Breast epithelium (tissue), 4 donors: ENCODE measurements around the gene RSF1. TPM values are rescaled to one million over a fixed set of nuclear protein-coding genes. Genes with fewer than 3 reads are reported as not detected.

ENCODE experiments used
- DNase-seq, 2 donors: peaks; one replicate each; pipeline ENCODE4 v3.0.0-alpha.2; 2019; ENCODE audit warnings: low spot score in 2 of 2
- H3K27ac ChIP-seq, 2 donors: fragments of 200-600 bp; sonication (generic) in 1 of 2; one replicate each; pipeline ENCODE4 v1.5.1; 2016 to 2019; ENCODE audit warnings: mild to moderate bottlenecking in 1 of 2
- H3K27me3 ChIP-seq, 2 donors: fragments of 200-600 bp; sonication (generic) in 1 of 2; one replicate each; pipeline versions ENCODE4 v1.5.1 to v1.6.0; 2017 to 2019; ENCODE audit warnings: control low read depth in 1 of 2, mild to moderate bottlenecking in 1 of 2
- H3K36me3 ChIP-seq: fragments of 200-600 bp; one replicate; pipeline ENCODE4 v1.5.1; 2019
- H3K4me1 ChIP-seq, 2 donors: fragments of 200-600 bp; sonication (generic); one replicate each; pipeline ENCODE4 v1.5.1; 2016 to 2019; ENCODE audit warnings: control low read depth in 1 of 2
- H3K4me3 ChIP-seq, 3 donors: fragments of 200-600 bp; sonication (generic); 1 replicate in 2 of 3; 2 replicates in 1 of 3; pipeline ENCODE4 v1.5.1; 2016 to 2019; ENCODE audit warnings: mild to moderate bottlenecking in 3 of 3, moderate library complexity in 2 of 3
- H3K9me3 ChIP-seq, 2 donors: fragments of 200-600 bp; sonication (generic) in 1 of 2; one replicate each; pipeline ENCODE4 v1.5.1; 2016 to 2019; ENCODE audit warnings: control low read depth in 1 of 2
- CTCF ChIP-seq, 3 donors: fragments of 450-650 bp; IDR thresholded peaks; one replicate each; pipeline ENCODE4 v1.5.1; 2016 to 2017; ENCODE audit warnings: antibody characterized with exemption in 3 of 3, mild to moderate bottlenecking in 3 of 3, moderate library complexity in 3 of 3
- POLR2A ChIP-seq: fragments of 450-650 bp; IDR thresholded peaks from one replicate; pipeline ENCODE4 v1.6.1; 2016; ENCODE audit warnings: antibody characterized with exemption, mild to moderate bottlenecking, moderate library complexity
- POLR2AphosphoS5 ChIP-seq, 3 donors: sonication (generic); formaldehyde crosslinking; IDR thresholded peaks; one replicate each; pipeline ENCODE4 v1.6.1; 2017; ENCODE audit warnings: antibody characterized with exemption in 3 of 3
- intact Hi-C: fragments of 100-400 bp; cut with DNase I; formaldehyde crosslinking; loops from one replicate; pipeline ENCODE4 v1.15.1; 2023; ENCODE audit warnings: low total_unique reads
- total RNA-seq, 3 donors: library from RNA; depleted of rRNA; stranded (reverse); fragments of >200 nt; gene quantifications; one replicate each; pipeline ENCODE4 v1.1.0, GENCODE V29; 2016

The RSF1 gene
- total RNA-seq, 3 donors from 2014 or later: 82.2 to 112 (median 82.3) TPM

GRCh38 chr11:77661670-77662069, 158.9 kb downstream of the RSF1 start:
- H3K4me1 ChIP-seq: no peaks in the 10 kb centered on the region
- TF ChIP-seq CTCF (IDR thresholded peaks at IDR 0.05) (no peak), POLR2A (no peak), POLR2AphosphoS5 (IDR thresholded peaks at IDR 0.05) (no peak)
- H3K4me3 ChIP-seq: no peak overlapping the region
- H3K9me3 ChIP-seq: no peaks in the 10 kb centered on the region
- no peak for DNase-seq
- H3K27me3 ChIP-seq: no peaks in the 10 kb centered on the region
- no peaks in the 10 kb centered on the region for H3K36me3 ChIP-seq
- intact Hi-C loops: no loop called here
- no peak overlapping the region for H3K27ac ChIP-seq

GRCh38 chr11:77660947-77661346, 159.6 kb downstream of the RSF1 start:
- Histone ChIP-seq H3K36me3 (no peaks in the 10 kb centered on the region), H3K9me3 (no peaks in the 10 kb centered on the region), H3K4me1 (no peaks in the 10 kb centered on the region), H3K27ac (no peak overlapping the region), H3K27me3 (no peaks in the 10 kb centered on the region), H3K4me3 (no peak overlapping the region)
- no peak for DNase-seq
- TF ChIP-seq POLR2AphosphoS5 (IDR thresholded peaks at IDR 0.05) (no peak), POLR2A (no peak), CTCF (IDR thresholded peaks at IDR 0.05) (no peak)
- intact Hi-C loops: no loop called here

GRCh38 chr11:77658213-77659013, 162.1 kb downstream of the RSF1 start:
- no peak for TF ChIP-seq CTCF (IDR thresholded peaks at IDR 0.05)
- TF ChIP-seq POLR2AphosphoS5 (IDR thresholded peaks at IDR 0.05): no peak
- TF ChIP-seq POLR2A: no peak
- intact Hi-C loops: no loop called here
- no peaks in the 10 kb centered on the region for H3K4me1 ChIP-seq
- no peaks in the 10 kb centered on the region for H3K27me3 ChIP-seq
- H3K9me3 ChIP-seq: no peaks in the 10 kb centered on the region
- DNase-seq: no peak
- no peak overlapping the region for H3K4me3 ChIP-seq
- no peaks in the 10 kb centered on the region for H3K36me3 ChIP-seq
- H3K27ac ChIP-seq: no peak overlapping the region

GRCh38 chr11:77656362-77656761, 164.2 kb downstream of the RSF1 start:
- intact Hi-C loops: no loop called here
- H3K9me3 ChIP-seq: no peaks in the 10 kb centered on the region

More at GRCh38 chr11:77656362-77656761, 164.2 kb downstream of the RSF1 start:
- Histone ChIP-seq H3K36me3 (no peaks in the 10 kb centered on the region), H3K4me1 (no peaks in the 10 kb centered on the region), H3K4me3 (no peak overlapping the region), H3K27me3 (no peaks in the 10 kb centered on the region), H3K27ac (no peak overlapping the region)
- no peak for TF ChIP-seq POLR2AphosphoS5 (IDR thresholded peaks at IDR 0.05)
- no peak for TF ChIP-seq CTCF (IDR thresholded peaks at IDR 0.05)
- DNase-seq: no peak
